Transverse colon (tissue), 4 donors: ENCODE results near the gene TNNI3K.

Source experiments
- EP300 ChIP-seq: sonication (generic); formaldehyde crosslinking; IDR thresholded peaks from one replicate; pipeline ENCODE4 v1.6.1; 2017; ENCODE audit warnings: antibody characterized with exemption, low read depth
- POLR2A ChIP-seq: fragments of 450-650 bp; IDR thresholded peaks from one replicate; pipeline ENCODE4 v1.6.1; 2016; ENCODE audit warnings: antibody characterized with exemption, mild to moderate bottlenecking, moderate library complexity
- POLR2AphosphoS5 ChIP-seq, 3 donors: sonication (generic); formaldehyde crosslinking; IDR thresholded peaks; one replicate each; pipeline ENCODE4 v1.6.1; 2016; ENCODE audit warnings: antibody characterized with exemption in 3 of 3
- TF ChIP-seq, protein P1 (sequence below), 5 experiments: fragments of 200-600 bp in 3 of 5; fragments of 450-650 bp in 2 of 5; sonication (generic) in 3 of 5; IDR thresholded peaks; 1 replicate in 2 of 5; 2 replicates in 3 of 5; pipeline ENCODE4 v1.5.1; 2016 to 2017; ENCODE audit warnings: antibody characterized with exemption in 5 of 5, inconsistent platforms in 3 of 5, mild to moderate bottlenecking in 2 of 5, moderate library complexity in 1 of 5

DNA sequence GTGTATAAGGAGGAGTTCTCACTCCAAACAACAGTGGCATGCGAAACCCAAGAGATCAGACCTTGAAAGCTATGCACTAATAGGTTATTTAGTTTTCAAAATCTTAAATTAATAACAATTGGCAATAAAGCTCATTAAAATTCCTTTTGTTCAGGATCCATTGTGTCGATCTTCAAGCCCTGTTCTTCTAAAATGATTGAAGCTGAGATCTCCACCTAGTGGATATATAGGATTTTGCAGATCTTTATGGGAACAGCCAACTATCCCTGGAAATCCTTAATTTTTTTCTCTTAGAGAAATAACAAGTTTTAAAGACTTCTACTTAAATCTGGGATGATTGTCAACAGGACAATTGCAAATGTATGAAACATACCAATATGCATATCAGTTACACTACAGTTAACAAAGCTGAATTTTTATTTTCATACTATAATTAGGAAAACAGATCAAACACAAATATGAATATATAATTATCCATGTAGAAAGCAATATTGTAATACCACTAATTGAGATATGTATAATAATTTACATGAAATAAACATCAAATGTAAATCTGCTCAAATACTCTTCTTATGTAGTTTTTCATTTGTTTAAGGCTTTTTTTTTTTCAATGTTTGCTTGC is 233.9 kb downstream of the TNNI3K start:
- TF ChIP-seq EP300 (no peak), POLR2A (no peak), POLR2AphosphoS5 (IDR thresholded peaks at IDR 0.05) (no peak)
- TF ChIP-seq, protein P1, sequence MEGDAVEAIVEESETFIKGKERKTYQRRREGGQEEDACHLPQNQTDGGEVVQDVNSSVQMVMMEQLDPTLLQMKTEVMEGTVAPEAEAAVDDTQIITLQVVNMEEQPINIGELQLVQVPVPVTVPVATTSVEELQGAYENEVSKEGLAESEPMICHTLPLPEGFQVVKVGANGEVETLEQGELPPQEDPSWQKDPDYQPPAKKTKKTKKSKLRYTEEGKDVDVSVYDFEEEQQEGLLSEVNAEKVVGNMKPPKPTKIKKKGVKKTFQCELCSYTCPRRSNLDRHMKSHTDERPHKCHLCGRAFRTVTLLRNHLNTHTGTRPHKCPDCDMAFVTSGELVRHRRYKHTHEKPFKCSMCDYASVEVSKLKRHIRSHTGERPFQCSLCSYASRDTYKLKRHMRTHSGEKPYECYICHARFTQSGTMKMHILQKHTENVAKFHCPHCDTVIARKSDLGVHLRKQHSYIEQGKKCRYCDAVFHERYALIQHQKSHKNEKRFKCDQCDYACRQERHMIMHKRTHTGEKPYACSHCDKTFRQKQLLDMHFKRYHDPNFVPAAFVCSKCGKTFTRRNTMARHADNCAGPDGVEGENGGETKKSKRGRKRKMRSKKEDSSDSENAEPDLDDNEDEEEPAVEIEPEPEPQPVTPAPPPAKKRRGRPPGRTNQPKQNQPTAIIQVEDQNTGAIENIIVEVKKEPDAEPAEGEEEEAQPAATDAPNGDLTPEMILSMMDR (IDR thresholded peaks at IDR 0.05), result peak; percentile 40 to 56 (median 50)
